ENCODE measurements around the gene FOXD2. TPM values are rescaled to one million over a fixed set of nuclear protein-coding genes. Genes with fewer than 3 reads are reported as not detected.
"Not testable (repeated sequence)": the region's sequence is repeated elsewhere in the genome, so short reads cannot be mapped to it uniquely, and the experiment has no call there.

FOXD2 gene
- polyA plus RNA-seq, 1 donor = 0.20 TPM

DNA sequence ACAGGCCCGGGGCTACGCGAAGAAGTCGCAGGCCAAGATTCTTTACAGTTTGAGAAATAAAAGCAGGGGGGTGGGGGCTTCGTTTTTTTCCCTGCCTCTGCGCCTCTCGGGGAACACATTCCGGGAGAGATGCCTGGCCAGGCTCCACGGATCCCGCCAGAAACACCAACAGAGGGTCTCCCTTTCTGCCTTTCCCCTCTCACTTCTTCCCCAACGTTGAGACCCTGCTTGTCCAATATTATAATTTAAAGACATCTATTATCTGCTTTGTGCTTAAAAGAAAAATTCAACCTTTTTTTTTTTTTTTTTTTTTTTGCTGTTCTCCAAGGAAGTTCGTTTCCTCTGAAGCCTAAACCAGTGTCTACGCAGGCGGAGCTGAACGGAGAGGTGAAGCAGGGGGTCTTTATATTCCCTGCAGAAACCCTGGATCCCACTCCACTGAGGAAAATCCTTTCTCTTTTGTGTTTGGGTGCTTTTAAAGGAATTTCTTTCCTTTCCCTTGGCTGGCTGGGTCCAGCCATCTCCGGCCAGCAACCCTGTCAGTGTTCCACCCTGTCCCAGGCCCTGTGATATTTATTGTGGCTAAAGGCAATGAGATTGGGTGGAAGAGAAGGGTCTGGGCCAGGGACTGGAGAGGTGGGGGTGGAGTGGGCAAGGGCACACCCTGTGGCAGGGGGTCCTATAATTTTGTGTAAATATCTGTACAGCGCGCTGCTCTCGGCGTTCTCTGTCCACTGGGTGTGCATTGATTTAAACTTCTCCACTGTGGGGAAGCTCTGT lies 2.2 kb downstream of the FOXD2 start:
- DNase-seq (ENCODE audit: low read depth) = no peak

- no peak for DNase-seq (ENCODE audit: low read depth)
Measured at GRCh38 chr1:47440599-47441081, 2.8 kb downstream of the FOXD2 start.

DNA sequence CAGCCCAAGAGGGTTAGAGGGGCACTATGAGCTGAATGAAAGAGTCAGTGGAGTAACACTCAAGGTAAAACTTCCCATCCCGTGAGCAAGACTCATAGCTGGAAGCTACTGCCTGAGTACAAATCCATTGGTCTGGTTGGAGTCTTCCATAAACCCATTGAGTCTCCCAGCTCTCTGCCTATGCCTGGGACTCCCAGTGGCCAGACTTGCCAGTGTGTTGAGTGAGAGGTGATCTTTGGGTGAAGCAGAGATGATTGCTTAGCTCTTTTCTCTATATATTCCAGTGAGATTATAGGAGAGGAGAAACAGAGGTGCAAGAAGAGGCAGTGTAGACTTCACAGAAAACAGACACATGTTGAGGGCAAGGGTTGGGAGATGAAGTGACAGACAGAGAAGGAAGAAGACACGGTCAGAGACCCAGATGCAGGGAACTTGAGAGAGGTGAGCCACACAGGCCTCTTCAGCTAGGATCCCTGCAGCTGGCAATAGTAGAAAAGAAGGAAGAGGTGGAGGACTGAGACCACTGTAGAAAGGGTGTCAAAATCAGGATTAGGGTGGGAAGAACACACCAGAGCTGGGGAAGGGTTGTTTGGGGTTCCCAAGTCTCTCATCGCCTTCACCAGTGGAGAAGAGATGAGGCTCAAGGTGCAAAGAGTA lies 3.7 kb downstream of the FOXD2 start:
- DNase-seq (ENCODE audit: low read depth) = no peak

GRCh38 chr1:47442202-47442601 lies 4.4 kb downstream of the FOXD2 start:
- DNase-seq (ENCODE audit: low read depth) = no peak

DNA sequence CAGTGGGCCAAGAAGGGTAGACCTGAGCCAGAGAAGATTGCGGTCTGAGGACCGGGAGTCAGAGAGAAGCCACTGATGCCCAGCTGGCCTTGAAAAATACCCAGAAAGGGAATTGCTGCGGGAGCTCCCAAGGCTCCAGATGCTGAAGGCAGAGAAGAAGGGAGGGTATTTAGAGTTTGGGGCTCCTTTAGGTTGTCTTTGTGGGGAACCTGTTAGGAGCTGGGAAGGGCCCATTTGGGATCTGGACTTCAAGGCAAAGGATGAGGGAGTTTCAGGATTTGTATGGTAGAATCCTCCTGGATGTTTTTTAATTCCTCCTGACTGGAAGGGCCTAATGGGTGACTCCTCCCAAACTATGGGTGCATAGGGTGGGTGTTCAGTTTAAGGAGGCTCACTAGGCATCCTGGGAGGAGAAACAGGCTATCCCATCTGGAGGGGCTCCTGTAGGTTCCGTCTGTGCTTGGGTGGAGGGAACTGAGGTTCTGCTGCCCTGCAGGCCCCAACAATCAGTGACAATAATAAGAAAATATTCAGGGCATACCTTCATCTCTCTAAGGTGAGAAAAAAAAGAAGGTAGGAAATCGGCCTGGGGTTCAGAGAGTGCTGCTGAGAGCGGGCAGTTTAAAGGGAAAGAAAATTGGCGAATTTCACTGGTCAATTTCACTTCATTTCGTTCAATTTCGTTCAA lies 5.1 kb downstream of the FOXD2 start:
- DNase-seq (ENCODE audit: low read depth) = no peak

GRCh38 chr1:47443530-47444296 lies 5.9 kb downstream of the FOXD2 start:
- no peak for DNase-seq (ENCODE audit: low read depth)

GRCh38 chr1:47444297-47444561 lies 6.4 kb downstream of the FOXD2 start:
- DNase-seq (ENCODE audit: low read depth) = no peak

- no peak for DNase-seq (ENCODE audit: low read depth)
Measured at GRCh38 chr1:47444562-47445465, 7.0 kb downstream of the FOXD2 start.

DNA sequence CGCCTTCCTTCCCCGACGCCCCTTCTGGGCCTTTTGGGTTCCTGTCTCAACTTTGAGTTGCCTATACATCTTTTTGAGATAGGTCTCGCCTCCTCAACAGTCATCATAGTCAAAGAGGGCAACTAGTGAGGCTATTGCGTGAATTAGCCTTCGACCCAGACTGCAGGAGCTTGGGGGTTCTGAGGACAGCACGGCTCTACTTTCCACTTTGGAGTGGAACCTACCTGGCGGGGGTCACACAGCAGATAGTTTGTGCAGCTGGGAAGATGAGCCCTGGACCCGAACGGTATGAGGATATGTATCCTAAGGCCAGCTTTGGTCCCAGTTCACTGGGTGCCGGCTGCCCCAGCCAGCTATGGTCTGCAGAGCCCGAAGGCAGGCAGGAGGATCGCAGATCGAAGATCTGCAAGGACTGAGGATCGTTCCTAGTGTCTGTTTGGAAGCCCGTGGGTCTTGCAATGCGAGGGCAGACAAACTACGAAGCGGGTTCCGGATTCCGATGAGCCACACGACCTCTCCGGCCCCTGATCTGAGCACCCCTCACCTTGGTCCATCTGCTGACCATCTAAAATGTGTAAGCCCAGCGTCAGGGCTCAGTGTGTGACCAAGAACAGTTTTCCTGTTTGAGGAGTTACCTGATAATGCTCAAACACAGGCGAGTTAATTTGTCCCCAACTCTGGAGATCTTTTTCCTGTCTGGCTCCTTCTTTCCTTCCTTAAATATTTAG lies 8.1 kb downstream of the FOXD2 start:
- no peak for DNase-seq (ENCODE audit: low read depth)

DNA sequence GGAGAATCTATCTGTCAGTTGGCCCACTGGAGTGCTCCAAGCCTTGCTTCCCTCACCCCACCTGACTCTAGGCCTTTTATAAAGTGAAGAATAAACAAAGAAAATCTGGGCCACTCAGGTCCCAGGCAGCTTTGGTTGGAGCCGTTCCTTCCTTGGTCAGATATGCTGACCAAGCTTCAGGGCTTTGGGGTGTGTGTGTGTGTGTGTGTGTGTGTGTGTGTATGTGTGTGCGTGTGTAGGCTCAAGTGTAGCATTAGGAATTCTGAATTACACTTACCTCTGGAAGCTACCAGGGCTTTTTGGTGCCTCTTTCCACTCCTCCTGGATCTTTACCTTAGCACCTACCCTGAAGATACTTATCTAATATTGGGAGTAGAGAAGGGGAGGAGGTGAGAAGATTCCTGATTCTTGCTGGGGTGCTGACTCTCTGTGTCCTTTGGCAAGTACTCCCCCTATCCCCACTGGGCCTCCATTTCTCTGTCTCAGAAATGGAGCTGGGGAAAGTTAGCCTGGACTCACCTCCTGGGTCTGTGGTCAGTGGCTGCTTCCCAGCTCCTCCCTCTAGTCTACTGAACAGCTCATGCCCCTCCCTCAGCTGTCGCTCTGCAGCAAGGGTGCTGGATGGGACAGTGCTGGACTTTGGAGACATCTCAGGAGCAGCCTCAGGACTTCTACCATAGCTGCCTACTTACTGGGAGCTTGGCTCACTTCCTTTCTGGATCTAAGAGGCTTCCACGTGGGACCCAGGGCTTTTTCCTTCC lies 10.8 kb downstream of the FOXD2 start:
- no peak for DNase-seq (ENCODE audit: low read depth)

GRCh38 chr1:47449822-47450552 lies 12.1 kb downstream of the FOXD2 start:
- no peak for DNase-seq (ENCODE audit: low read depth)

GRCh38 chr1:47450606-47451005 lies 12.8 kb downstream of the FOXD2 start:
- DNase-seq (ENCODE audit: low read depth) = no peak

- no peak for DNase-seq (ENCODE audit: low read depth)
Measured at GRCh38 chr1:47452426-47452825, 14.6 kb downstream of the FOXD2 start.

GRCh38 chr1:47453910-47454309 lies 16.1 kb downstream of the FOXD2 start:
- not testable (repeated sequence) for DNase-seq (ENCODE audit: low read depth)

- DNase-seq (ENCODE audit: low read depth) = no peak
Measured at GRCh38 chr1:47456250-47456649, 18.4 kb downstream of the FOXD2 start.

DNA sequence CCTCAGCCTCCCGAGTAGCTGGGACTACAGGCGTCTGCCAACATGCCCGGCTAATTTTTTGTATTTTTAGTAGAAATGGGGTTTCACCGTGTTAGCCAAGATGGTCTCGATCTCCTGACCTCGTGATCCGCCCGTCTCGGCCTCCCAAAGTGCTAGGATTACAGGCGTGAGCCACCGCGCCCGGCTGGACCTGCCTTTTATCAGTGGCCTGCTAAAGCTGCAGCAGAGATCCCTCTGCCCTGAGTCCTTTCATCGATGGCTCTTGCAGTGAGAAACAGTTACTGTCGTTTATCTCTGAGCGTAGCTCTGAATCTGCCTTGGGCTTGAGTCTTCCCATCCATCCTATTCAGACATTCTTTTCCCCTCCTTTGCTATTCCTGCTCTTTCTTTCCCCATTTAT lies 19.7 kb downstream of the FOXD2 start:
- DNase-seq (ENCODE audit: low read depth) = not testable (repeated sequence)

GRCh38 chr1:47459253-47459788 lies 21.5 kb downstream of the FOXD2 start:
- DNase-seq (ENCODE audit: low read depth) = no peak

DNA sequence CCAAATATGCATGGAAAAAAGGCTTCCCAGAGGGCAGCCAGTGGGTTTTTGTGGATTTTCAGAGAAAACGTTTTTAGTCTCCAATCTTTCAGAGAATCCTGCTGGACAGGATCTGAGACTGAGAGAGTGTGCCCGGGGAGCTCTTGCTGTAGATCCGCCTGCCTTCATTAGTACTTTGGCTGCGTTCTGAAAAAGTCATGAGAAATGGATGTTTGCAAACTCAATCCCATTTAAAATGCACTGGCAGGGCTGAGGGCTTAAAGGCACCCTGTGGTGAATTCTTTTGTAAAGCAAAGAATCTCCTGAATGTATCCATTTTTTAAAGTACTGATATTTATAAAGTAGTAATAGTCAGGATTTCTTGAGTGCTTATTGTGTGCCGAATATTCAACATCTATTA lies 22.2 kb downstream of the FOXD2 start:
- DNase-seq (ENCODE audit: low read depth) = no peak

DNA sequence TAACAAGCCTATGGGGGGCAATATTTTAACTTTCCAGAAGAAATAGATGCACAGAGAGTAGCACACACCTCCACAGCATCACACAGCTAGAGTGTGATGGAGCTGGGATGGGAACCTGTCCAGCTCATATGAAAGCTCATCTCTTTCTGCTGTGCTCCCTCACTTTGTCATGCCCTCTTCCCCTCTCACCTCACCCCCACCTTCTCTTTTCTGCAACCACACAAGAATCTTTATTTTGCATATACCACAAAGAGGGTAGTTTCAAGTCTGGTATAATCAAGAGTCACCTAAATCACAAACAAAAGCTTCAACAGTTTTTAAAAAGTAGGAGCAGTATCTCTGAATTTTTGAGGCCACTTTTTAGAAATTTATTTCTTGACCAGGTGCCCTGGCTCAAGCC lies 22.6 kb downstream of the FOXD2 start:
- no peak for DNase-seq (ENCODE audit: low read depth)

All from forelimb muscle (tissue), 1 donor.